GM20431 (cell line): ENCODE data around the gene OSBPL10.
"Not testable (repeated sequence)": the region's sequence is repeated elsewhere in the genome, so short reads cannot be mapped to it uniquely, and the experiment has no call there.

Experiments used
- in situ Hi-C: fragments of 300-500 bp; cut with MseI, MboI; formaldehyde crosslinking; loops from one replicate; pipeline ENCODE4 v1.15.0; 2020; ENCODE audit warnings: low sequenced_read_pairs; ENCODE audit not compliant: unreplicated experiment

OSBPL10 gene

GRCh38 chr3:31696815-31697548, 284.1 kb downstream of the OSBPL10 start:
- in situ Hi-C loops: no loop called here

GRCh38 chr3:31696009-31696297, 285.1 kb downstream of the OSBPL10 start:
- in situ Hi-C loops: no loop called here

- in situ Hi-C loops: no loop called here
These were observed 285.6 kb downstream of the OSBPL10 start for GRCh38 chr3:31695280-31696008.

GRCh38 chr3:31693346-31693745, 287.7 kb downstream of the OSBPL10 start:
- in situ Hi-C loops: no loop called here

- in situ Hi-C loops: no loop called here
These were observed 288.3 kb downstream of the OSBPL10 start for GRCh38 chr3:31692751-31693150.

GRCh38 chr3:31690771-31691170, 290.3 kb downstream of the OSBPL10 start:
- in situ Hi-C loops: no loop called here

GRCh38 chr3:31689523-31689922, 291.5 kb downstream of the OSBPL10 start:
- in situ Hi-C loops: not testable (repeated sequence)

- in situ Hi-C loops: no loop called here
These were observed 292.1 kb downstream of the OSBPL10 start for GRCh38 chr3:31688984-31689383.

- in situ Hi-C loops: no loop called here
These were observed 293.9 kb downstream of the OSBPL10 start for GRCh38 chr3:31687020-31687802.

GRCh38 chr3:31680072-31680870, 300.8 kb downstream of the OSBPL10 start:
- in situ Hi-C loops: no loop called here

GRCh38 chr3:31676556-31676955, 304.5 kb downstream of the OSBPL10 start:
- in situ Hi-C loops: no loop called here

GRCh38 chr3:31673950-31674349, 307.1 kb downstream of the OSBPL10 start:
- in situ Hi-C loops: no loop called here

GRCh38 chr3:31671976-31672375, 309.1 kb downstream of the OSBPL10 start:
- in situ Hi-C loops: no loop called here

GRCh38 chr3:31671451-31671850, 309.6 kb downstream of the OSBPL10 start:
- in situ Hi-C loops: no loop called here

- in situ Hi-C loops: no loop called here
These were observed 310.3 kb downstream of the OSBPL10 start for GRCh38 chr3:31670722-31671121.

- in situ Hi-C loops: no loop called here
These were observed 310.9 kb downstream of the OSBPL10 start for GRCh38 chr3:31670136-31670535.

- in situ Hi-C loops: no loop called here
These were observed 312.8 kb downstream of the OSBPL10 start for GRCh38 chr3:31668242-31668641.

- in situ Hi-C loops: no loop called here
These were observed 313.5 kb downstream of the OSBPL10 start for GRCh38 chr3:31667582-31667981.

- in situ Hi-C loops: no loop called here
These were observed 317.0 kb downstream of the OSBPL10 start for GRCh38 chr3:31664031-31664430.

GRCh38 chr3:31661993-31662670, 318.9 kb downstream of the OSBPL10 start:
- in situ Hi-C loops: no loop called here
